ENCODE data around the gene SRR.
"Not testable (repeated sequence)": the region's sequence is repeated elsewhere in the genome, so short reads cannot be mapped to it uniquely, and the experiment has no call there.

SRR gene

GRCh38 chr17:2289878-2290478, 13.8 kb upstream of the SRR start:
- DNase-seq (ENCODE audit: low read depth) = peak; percentile 45

DNA sequence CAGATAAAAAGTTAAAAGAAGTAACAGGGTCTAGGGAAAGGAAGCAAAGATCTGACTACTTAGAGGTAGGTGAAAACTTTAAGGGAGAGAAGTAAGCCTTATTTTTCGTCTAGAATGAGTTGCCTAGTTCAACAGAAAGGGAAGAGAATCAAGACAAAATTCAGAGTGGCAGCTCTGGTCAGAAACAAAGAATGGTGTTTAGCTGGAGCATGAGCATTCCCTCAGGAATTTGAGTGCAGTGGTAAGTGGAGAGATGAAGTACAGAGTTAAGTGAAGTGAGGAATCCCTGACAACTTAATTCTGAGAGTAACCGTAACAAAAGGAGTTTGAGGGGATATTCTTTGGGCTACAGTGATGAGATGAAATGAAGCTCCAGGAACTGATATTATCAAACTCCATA, 11.7 kb upstream of the SRR start:
- peak; percentile 32 for DNase-seq (ENCODE audit: low read depth)

DNA sequence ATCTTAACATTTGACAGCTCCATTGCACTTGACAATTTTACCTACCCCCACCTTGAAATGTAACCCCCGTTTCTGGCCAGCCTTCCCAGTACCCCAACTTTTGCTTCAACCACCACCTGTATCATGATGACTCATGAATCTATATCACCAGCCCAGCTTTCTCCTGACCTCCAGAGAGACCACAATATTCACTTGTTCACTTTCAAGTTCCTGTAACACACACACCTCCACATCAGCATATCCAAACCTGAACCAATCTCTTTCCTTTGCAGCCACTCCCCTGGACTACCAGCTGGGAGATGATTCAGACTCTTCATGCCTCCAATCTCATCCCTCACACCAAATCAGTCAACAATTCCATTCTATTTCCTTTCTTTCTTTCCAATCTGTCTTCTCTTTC, 8.2 kb upstream of the SRR start:
- DNase-seq (ENCODE audit: low read depth) = no peak

DNA sequence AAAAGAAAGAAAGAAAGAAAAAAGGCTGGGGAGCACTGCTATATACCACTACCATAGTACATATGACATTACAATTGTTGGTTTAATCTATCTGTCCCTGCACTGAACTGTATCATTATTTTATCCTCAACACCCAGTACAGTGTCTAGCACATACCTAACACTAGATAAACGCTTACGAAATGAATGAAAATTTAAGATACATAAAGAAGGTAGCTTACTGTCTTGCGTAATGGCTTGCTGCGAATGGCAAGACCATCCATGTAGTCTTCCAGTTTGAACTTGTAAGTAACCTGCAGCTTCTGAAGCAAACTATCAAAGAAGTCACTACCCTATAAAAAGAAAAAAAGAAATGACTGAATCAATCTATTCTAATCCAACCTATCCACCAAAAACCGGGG, 6.7 kb upstream of the SRR start:
- DNase-seq (ENCODE audit: low read depth) = no peak

GRCh38 chr17:2299136-2299535, 4.6 kb upstream of the SRR start:
- no peak for DNase-seq (ENCODE audit: low read depth)

- DNase-seq (ENCODE audit: low read depth) = no peak
Measured at GRCh38 chr17:2299756-2300155, 4.0 kb upstream of the SRR start.

GRCh38 chr17:2302778-2303203, 959 bp upstream of the SRR start:
- DNase-seq (ENCODE audit: low read depth) = no peak

DNA sequence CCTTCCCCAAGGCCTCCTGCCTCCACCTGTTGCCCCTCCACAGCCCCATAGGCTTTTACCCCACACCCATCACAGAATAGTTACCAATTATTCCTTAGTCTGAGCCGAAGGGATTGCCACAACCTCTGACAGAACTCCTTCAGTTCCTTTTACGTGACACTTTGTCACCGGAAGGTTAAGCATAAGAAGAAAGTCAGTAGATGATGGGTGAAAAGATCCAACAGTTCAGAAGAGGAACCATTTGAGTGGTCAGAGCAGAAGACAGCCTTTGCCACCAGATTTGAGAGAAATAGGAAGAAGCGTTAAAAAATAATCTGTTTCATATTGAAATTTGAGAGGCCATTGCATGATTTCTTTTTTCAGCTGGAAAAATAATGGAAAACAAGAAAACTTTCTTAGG, 1.2 kb downstream of the SRR start:
- no peak for DNase-seq (ENCODE audit: low read depth)

GRCh38 chr17:2309338-2310154, 5.8 kb downstream of the SRR start:
- DNase-seq (ENCODE audit: low read depth) = no peak

GRCh38 chr17:2312736-2313135, 9.0 kb downstream of the SRR start:
- no peak for DNase-seq (ENCODE audit: low read depth)

- DNase-seq (ENCODE audit: low read depth) = not testable (repeated sequence)
Measured at GRCh38 chr17:2316916-2317205, 13.1 kb downstream of the SRR start.

DNA sequence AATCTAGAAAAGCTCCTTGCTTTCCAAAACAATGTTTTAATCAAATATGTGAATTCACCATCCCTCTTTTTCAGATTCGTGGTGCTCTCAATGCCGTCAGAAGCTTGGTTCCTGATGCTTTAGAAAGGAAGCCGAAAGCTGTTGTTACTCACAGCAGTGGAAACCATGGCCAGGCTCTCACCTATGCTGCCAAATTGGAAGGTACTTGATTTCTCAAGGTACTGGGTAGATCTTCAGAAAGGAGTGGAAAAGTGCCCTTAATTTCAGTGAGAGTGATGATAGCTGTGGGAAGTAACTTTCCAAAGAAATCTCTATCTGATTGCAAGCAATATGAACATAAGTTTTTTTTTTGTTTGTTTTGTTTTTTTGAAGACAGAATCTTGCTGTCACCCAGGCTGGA, 14.0 kb downstream of the SRR start:
- DNase-seq (ENCODE audit: low read depth) = no peak

DNA sequence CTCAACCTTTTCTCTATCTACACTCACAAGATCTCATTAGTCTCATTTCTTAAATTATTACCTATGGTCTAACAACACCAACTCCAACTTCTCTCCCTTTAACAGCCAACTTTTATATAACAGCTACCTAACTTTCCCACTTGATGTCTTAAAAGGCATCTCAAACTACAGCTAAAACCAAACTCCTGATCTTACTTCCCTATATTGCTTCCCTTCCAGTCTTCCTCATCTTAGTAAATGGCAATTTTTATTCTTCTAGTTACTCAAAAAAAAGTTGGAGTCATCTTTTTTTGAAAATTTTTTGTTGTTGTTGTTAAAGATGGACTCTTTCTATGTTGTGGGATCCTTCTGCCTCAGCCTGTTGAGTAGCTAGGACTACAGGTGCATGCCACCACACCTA, 15.3 kb downstream of the SRR start:
- DNase-seq (ENCODE audit: low read depth) = no peak

DNA sequence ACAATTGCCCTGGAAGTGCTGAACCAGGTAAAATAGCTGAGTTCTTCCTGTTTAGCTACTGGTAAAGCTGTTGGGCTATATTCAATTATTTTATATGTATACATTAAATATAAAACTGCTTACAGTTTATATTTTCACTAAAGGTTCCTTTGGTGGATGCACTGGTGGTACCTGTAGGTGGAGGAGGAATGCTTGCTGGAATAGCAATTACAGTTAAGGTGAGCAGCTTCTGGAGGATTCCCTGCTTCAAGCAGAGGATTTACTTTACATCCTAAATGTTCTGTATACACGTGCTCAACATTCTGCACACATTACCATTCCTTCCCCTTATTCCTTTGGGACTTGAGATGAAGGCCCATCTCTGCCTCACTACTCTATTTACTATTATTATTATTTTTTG, 17.6 kb downstream of the SRR start:
- no peak for DNase-seq (ENCODE audit: low read depth)

- DNase-seq (ENCODE audit: low read depth) = no peak
Measured at GRCh38 chr17:2323629-2324314, 20.0 kb downstream of the SRR start.

- no peak for DNase-seq (ENCODE audit: low read depth)
Measured at GRCh38 chr17:2331303-2331702, 27.6 kb downstream of the SRR start.

GRCh38 chr17:2335726-2336214, 32.0 kb downstream of the SRR start:
- peak; percentile 39 for DNase-seq (ENCODE audit: low read depth)

- DNase-seq (ENCODE audit: low read depth) = peak; percentile 96
Measured at GRCh38 chr17:2336215-2336851, 32.6 kb downstream of the SRR start, which contains the start of gene TSR1. TSS of gene TSR1 (minus strand) at chr17:2336457. CDS start at chr17:2336427, 30 bp downstream.

DNA sequence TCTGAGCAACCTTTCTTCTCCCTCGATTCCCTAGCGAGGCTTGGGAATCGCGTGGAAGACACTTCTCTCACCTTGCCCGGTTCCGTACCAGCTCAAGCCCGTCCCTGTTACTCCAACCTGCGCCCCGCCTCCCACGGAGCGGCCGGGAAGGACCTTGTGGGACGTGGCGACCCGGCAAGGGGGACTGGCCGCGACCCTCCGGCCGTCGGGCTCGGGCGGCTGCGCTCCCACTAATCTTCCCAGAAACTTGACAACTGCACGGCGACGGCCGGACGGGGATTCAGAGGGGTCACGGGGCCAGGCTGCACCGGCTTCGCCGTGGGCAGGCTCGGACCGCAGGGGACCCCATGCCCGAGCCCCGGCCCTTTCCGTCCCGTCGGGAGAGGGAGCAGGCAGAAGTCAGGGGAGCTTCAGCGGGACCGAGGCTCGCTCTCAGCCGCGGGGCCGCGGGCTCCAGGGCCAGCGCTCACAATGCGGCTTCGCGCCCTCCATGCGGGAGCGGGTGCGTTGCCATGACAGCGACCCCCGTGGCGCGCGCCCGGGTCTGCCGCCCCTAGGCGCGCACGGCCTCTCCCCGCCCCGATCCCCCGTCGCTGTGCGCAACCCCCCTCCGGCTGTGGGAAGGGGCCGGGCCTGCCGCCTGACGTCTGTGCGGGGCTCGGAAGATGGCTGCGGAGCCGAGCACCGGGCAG, 33.2 kb downstream of the SRR start, which contains the start of gene SGSM2:
TSS of gene SGSM2 (plus strand) at position 650 of the 692 bp plus-strand sequence. CDS start 188 bp downstream, outside the sequence.
- DNase-seq (ENCODE audit: low read depth) = peak; percentile 62

DNA sequence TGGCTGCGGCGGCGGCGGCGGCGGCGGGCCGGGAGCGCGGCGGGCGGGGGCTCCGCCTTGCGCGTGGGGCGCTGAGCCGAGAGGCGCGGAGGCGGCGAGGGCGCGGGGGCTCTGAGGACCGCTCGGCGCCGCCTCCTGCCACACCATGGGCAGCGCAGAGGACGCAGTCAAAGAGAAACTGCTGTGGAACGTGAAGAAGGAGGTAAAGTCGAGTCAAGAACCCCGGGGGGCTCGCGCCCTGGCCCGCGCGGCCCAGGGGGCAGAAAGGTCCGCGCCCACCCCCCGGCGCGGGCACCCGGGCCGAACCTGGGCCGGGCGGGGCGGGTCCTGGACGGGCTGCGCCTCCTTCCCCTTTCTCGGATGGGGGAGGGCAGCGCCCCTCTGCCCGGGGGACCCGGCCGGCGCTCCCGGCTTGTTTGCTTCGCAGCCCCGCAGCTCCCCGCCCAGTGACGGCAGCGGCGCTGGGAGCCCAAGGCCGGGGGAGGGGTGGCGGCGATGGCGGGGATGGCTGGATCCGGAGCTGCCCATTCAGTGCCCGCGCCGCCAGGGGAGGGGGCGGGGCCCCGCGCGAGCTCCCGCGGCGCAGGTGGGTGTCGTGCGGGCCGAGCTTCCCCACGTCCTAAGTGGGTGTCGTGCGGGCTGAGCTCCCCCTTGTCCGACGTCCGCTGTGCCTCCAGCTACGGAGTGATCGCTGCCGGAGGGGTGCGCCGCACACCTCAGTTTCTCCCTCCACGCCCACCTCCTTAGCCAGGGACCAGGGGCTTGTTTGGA, 34.0 kb downstream of the SRR start:
- peak; percentile 71 for DNase-seq (ENCODE audit: low read depth)

GRCh38 chr17:2338315-2338657, 34.5 kb downstream of the SRR start:
- DNase-seq (ENCODE audit: low read depth) = no peak
